Measurements from ENCODE around the gene GDF7.
"Not testable (repeated sequence)": the region's sequence is repeated elsewhere in the genome, so short reads cannot be mapped to it uniquely, and the experiment has no call there.

GDF7 gene

GRCh38 chr2:20696366-20696765, 29.4 kb downstream of the GDF7 start:
- no peak for DNase-seq (ENCODE audit: low read depth in 2 of 3, low spot score in 1 of 3)

GRCh38 chr2:20697322-20697934, 30.5 kb downstream of the GDF7 start:
- DNase-seq (ENCODE audit: low read depth in 2 of 3, low spot score in 1 of 3), result no peak

- no peak for DNase-seq (ENCODE audit: low read depth in 2 of 3, low spot score in 1 of 3)
Observed at GRCh38 chr2:20698916-20699613, 32.1 kb downstream of the GDF7 start.

GRCh38 chr2:20702563-20702962, 35.6 kb downstream of the GDF7 start:
- no peak for DNase-seq (ENCODE audit: low read depth in 2 of 3, low spot score in 1 of 3)

GRCh38 chr2:20704886-20705285, 37.9 kb downstream of the GDF7 start:
- no peak for DNase-seq (ENCODE audit: low read depth in 2 of 3, low spot score in 1 of 3)

GRCh38 chr2:20706217-20706616, 39.3 kb downstream of the GDF7 start:
- no peak for DNase-seq (ENCODE audit: low read depth in 2 of 3, low spot score in 1 of 3)

GRCh38 chr2:20706786-20707185, 39.8 kb downstream of the GDF7 start:
- DNase-seq (ENCODE audit: low read depth in 2 of 3, low spot score in 1 of 3), result no peak

GRCh38 chr2:20707601-20708000, 40.7 kb downstream of the GDF7 start:
- DNase-seq (ENCODE audit: low read depth in 2 of 3, low spot score in 1 of 3), result no peak

GRCh38 chr2:20711641-20712040, 44.7 kb downstream of the GDF7 start:
- DNase-seq (ENCODE audit: low read depth in 2 of 3, low spot score in 1 of 3), result not testable (repeated sequence)

- DNase-seq (ENCODE audit: low read depth in 2 of 3, low spot score in 1 of 3), result not testable (repeated sequence)
Observed at GRCh38 chr2:20713585-20713984, 46.6 kb downstream of the GDF7 start.

- DNase-seq (ENCODE audit: low read depth in 2 of 3, low spot score in 1 of 3), result not testable (repeated sequence)
Observed at GRCh38 chr2:20714412-20714811, 47.5 kb downstream of the GDF7 start.

GRCh38 chr2:20716164-20716563, 49.2 kb downstream of the GDF7 start:
- DNase-seq (ENCODE audit: low read depth in 2 of 3, low spot score in 1 of 3), result not testable (repeated sequence)

- no peak for DNase-seq (ENCODE audit: low read depth in 2 of 3, low spot score in 1 of 3)
Observed at GRCh38 chr2:20717641-20718040, 50.7 kb downstream of the GDF7 start.

- no peak for DNase-seq (ENCODE audit: low read depth in 2 of 3, low spot score in 1 of 3)
Observed at GRCh38 chr2:20722592-20723240, 55.8 kb downstream of the GDF7 start.

- no peak for DNase-seq (ENCODE audit: low read depth in 2 of 3, low spot score in 1 of 3)
Observed at GRCh38 chr2:20723543-20723942, 56.6 kb downstream of the GDF7 start.

GRCh38 chr2:20724500-20725053, 57.6 kb downstream of the GDF7 start:
- no peak for DNase-seq (ENCODE audit: low read depth in 2 of 3, low spot score in 1 of 3)

GRCh38 chr2:20725782-20726181, 58.8 kb downstream of the GDF7 start:
- DNase-seq (ENCODE audit: low read depth in 2 of 3, low spot score in 1 of 3), result no peak

GRCh38 chr2:20726913-20727312, 60.0 kb downstream of the GDF7 start:
- DNase-seq (ENCODE audit: low read depth in 2 of 3, low spot score in 1 of 3), result no peak

GRCh38 chr2:20728114-20728758, 61.3 kb downstream of the GDF7 start:
- DNase-seq (ENCODE audit: low read depth in 2 of 3, low spot score in 1 of 3), result no peak
